Type B pancreatic cell (in vitro differentiated cells): Measurements from ENCODE around the gene ITGA2B. TPM values are rescaled to one million over a fixed set of nuclear protein-coding genes. Genes with fewer than 3 reads are reported as not detected.

Experiments used
- DNase-seq: peaks from one replicate; pipeline ENCODE4 v3.0.0; 2021; ENCODE audit warnings: mixed read lengths; ENCODE audit not compliant: unreplicated experiment; ENCODE audit errors: extremely low spot score
- H3K27ac Mint-ChIP-seq: 2 replicates; pipeline ENCODE4 v1.8.0; 2021; ENCODE audit warnings: mild to moderate bottlenecking, mixed read lengths
- H3K27me3 Mint-ChIP-seq: 2 replicates; pipeline ENCODE4 v1.8.0; 2021; ENCODE audit warnings: mixed read lengths
- H3K36me3 Mint-ChIP-seq: 2 replicates; pipeline ENCODE4 v1.8.0; 2021; ENCODE audit warnings: mixed read lengths
- H3K4me1 Mint-ChIP-seq: one replicate; pipeline ENCODE4 v1.8.0; 2021; ENCODE audit warnings: mixed read lengths; ENCODE audit not compliant: unreplicated experiment
- H3K4me3 Mint-ChIP-seq: 2 replicates; pipeline ENCODE4 v1.8.0; 2021; ENCODE audit warnings: mild to moderate bottlenecking, mixed read lengths
- H3K9me3 Mint-ChIP-seq: 2 replicates; pipeline ENCODE4 v1.8.0; 2021; ENCODE audit warnings: mixed read lengths
- total RNA-seq: library from RNA; stranded (reverse); gene quantifications from 2 replicates; pipeline ENCODE4 v1.2.1, GENCODE V29; 2021; ENCODE audit warnings: low replicate concordance
- TF ChIP-seq, protein P1 (sequence below): fragments of 200-600 bp; sonication (generic); conservative IDR thresholded peaks from 2 replicates; pipeline ENCODE4 v1.5.0; 2021; ENCODE audit warnings: antibody characterized with exemption, mild to moderate bottlenecking

Gene ITGA2B
- total RNA-seq, 1 donor from 2014 or later: 8.8 TPM

DNA sequence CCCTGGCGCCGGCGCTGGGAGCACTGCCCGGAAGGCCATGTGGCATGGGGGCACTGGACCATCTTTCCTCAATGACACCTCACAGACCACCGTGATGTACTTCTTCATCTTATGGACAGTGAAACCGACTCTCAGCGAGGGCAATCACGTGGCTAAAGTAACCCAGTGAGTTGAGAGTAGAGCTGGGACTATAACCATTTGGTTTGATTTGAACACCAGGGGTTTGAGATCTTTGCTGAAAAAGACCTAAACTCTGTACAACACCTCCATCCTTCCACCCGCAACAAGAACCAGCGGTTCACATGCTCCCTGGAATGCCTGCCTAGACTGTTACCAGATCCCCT lies 3.3 kb downstream of the ITGA2B start:
- TF ChIP-seq, protein P1, sequence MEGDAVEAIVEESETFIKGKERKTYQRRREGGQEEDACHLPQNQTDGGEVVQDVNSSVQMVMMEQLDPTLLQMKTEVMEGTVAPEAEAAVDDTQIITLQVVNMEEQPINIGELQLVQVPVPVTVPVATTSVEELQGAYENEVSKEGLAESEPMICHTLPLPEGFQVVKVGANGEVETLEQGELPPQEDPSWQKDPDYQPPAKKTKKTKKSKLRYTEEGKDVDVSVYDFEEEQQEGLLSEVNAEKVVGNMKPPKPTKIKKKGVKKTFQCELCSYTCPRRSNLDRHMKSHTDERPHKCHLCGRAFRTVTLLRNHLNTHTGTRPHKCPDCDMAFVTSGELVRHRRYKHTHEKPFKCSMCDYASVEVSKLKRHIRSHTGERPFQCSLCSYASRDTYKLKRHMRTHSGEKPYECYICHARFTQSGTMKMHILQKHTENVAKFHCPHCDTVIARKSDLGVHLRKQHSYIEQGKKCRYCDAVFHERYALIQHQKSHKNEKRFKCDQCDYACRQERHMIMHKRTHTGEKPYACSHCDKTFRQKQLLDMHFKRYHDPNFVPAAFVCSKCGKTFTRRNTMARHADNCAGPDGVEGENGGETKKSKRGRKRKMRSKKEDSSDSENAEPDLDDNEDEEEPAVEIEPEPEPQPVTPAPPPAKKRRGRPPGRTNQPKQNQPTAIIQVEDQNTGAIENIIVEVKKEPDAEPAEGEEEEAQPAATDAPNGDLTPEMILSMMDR: no peak
- no peak for DNase-seq
- Mint-ChIP-seq H3K9me3 (no peaks in the 10 kb centered on the region), H3K4me3 (peak overlapping the region; percentile 86), H3K36me3 (no peaks in the 10 kb centered on the region), H3K27me3 (peaks cover 40% of the 10 kb centered on the region), H3K27ac (no peak overlapping the region), H3K4me1 (peaks cover 10% of the 10 kb centered on the region)

DNA sequence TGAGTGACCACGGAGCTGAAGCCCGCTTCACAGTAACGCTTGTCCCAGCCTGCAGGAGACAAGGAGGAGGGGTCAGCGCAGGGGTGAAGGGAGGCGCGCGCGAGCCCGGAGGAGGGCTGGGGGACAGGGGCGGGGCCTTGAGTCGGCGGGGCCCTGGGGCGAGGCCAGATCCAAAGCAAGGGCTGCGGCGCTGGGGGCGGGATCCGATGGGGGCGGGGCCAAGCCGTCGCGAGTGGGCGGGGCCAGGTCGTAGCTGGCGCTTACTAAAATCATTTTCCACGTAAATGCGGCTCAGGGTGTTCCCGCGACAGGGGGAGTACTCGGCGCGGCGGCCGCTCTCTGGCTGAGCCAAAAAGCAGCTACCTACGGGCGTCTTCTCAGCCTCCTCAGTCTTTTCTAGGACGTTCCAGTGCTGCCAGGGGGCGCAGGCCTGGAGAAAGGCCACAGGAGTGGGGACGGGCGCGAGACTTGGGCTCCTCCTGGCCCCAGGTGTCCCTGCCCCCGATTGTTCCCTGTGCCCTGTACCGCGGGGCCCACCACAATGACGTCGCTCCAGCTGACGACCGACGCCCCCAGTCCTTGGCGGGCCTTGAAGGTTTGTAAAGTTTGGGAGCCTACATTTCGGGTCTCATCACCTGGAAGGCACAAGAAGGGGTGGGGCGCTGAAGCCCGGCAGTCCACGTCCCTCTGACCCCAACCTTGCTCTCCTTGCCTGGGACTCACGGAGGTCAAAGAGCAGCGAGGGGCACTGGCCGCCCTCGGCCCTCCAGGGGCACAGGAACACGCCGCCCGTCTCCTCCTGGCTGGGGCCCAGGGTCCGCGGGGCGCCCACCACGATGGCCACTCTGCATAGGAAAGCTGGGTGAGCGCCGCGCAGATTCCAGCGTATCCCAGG lies 3.9 kb downstream of the ITGA2B start:
- Mint-ChIP-seq H3K27ac (no peak overlapping the region), H3K27me3 (peaks cover 40% of the 10 kb centered on the region), H3K4me3 (peak overlapping the region; percentile 86), H3K36me3 (no peaks in the 10 kb centered on the region), H3K4me1 (peaks cover 10% of the 10 kb centered on the region), H3K9me3 (no peaks in the 10 kb centered on the region)
- TF ChIP-seq, protein P1: peak; percentile 39
- DNase-seq: peak; percentile 89

DNA sequence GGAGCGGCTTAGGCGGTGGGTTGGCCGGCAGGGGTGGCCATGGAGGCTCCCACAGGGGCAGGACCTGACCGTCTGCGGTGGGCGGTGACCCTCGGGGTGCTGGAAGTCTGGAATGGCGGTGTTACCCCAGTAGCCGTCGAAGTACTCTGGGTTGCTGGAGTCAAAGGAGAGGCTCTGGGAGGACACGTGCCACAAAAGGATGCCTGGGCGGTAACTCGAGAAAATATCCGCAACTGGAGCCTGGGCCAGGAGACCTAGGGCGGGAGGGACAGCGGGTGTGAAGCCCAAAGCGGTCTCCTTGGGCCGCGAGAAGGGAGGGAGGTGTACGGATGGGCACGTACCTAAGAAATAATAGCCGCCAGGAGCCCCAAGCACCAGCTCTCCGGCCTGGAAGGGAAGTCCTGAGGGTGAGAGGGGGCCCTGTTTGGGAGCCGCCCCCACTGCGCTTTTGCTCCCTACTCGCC lies 4.6 kb downstream of the ITGA2B start:
- TF ChIP-seq, protein P1: no peak
- H3K27ac Mint-ChIP-seq: no peak overlapping the region
- H3K27me3 Mint-ChIP-seq: peaks cover 40% of the 10 kb centered on the region
- no peak for DNase-seq
- H3K4me3 Mint-ChIP-seq: peak overlapping the region; percentile 86
- H3K9me3 Mint-ChIP-seq: no peaks in the 10 kb centered on the region
- peaks cover 10% of the 10 kb centered on the region for H3K4me1 Mint-ChIP-seq
- H3K36me3 Mint-ChIP-seq: no peaks in the 10 kb centered on the region

DNA sequence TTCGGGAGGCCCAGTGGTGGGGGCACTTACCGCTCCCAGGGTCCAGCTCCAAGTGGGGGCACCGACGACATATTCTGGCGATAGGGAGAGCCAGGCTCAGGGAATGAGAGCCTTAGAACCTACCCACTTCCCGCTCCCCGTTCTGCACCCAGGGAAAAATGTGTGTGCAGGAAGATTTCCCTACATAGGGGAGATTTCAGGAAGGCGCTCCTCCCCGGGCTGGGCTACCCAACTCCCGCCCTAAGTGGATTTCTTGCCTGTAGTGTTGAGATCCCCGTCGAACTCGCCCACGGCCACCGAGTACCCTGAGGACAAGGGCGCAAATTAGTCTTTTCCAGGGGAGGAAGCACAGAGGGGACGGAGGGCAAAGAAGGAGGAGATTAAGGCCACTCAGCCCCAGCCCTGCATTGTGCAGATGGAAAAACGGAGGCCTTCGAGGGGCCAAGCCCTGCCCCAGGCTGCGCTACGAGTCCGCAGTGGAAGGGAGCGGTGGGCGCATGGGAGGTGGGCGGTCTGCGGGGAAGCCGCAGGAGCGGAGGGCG lies 5.1 kb downstream of the ITGA2B start:
- TF ChIP-seq, protein P1: no peak
- Mint-ChIP-seq H3K9me3 (no peaks in the 10 kb centered on the region), H3K4me3 (peak overlapping the region; percentile 86), H3K36me3 (no peaks in the 10 kb centered on the region), H3K4me1 (peaks cover 6% of the 10 kb centered on the region), H3K27me3 (peaks cover 35% of the 10 kb centered on the region), H3K27ac (no peak overlapping the region)
- no peak for DNase-seq

DNA sequence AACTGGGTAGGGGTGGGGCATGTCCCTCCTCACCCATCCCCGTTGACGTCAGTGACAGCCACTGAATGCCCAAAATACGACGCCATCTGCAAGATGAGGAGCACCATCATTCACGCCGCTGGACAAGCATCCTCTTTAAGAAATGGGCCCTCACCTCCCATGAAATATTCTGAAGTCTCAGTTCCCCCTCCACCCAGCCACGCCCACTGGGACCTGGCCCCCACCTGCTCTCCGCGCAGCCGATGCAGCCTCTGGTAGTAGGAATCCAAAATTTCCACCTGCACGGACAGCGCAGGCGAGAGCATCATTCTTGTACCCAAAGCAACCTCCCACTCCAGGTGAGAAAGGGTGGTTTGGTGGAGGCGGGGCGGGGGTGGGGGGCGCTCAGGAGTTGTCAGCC lies 5.6 kb downstream of the ITGA2B start:
- no peak for DNase-seq
- no peaks in the 10 kb centered on the region for H3K9me3 Mint-ChIP-seq
- H3K4me3 Mint-ChIP-seq: no peak overlapping the region
- TF ChIP-seq, protein P1: no peak
- no peaks in the 10 kb centered on the region for H3K36me3 Mint-ChIP-seq
- H3K27ac Mint-ChIP-seq: no peak overlapping the region
- H3K27me3 Mint-ChIP-seq: peaks cover 35% of the 10 kb centered on the region
- peaks cover 5% of the 10 kb centered on the region for H3K4me1 Mint-ChIP-seq
